ENCODE results near the gene RASA3.

DNA sequence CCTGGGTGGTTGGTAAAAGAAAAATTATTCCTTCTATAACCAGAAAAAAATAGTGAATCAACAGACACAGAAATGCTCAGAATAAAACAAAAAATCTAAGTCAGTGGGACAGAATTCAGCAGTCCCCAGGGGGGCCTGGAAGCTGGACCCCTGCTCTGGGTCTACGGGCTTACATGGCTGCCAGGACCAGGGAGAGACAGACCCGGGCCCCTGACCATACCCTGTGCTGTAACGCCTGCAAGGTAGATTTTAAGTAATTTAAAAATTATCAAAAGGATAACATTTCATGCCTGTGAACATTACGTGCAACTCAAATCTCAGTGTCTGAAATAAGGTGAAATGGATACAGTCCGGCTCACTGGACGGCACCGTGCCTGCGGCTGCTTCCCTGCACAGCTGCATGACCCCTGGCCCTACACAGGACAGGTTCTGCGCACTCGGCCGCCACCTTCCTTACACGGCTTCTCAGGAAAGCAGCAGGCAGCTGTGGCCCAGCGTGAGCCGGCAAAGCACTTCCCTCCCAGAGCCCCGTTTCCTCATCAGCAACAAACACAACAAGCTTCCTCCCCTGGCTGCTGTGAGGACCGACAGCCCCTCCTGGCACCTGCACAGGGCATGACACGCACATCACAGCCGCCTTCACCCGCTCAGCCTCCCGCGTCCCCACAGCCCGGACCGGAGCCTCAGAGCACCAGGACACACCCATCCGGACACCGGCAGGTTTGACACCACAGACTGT is 22.2 kb downstream of the RASA3 start:
- no peak for TF ChIP-seq ELF4 (CRISPR knock-in tag; IDR thresholded peaks at IDR 0.05; ENCODE audit: low read depth)
- TF ChIP-seq, protein P1, sequence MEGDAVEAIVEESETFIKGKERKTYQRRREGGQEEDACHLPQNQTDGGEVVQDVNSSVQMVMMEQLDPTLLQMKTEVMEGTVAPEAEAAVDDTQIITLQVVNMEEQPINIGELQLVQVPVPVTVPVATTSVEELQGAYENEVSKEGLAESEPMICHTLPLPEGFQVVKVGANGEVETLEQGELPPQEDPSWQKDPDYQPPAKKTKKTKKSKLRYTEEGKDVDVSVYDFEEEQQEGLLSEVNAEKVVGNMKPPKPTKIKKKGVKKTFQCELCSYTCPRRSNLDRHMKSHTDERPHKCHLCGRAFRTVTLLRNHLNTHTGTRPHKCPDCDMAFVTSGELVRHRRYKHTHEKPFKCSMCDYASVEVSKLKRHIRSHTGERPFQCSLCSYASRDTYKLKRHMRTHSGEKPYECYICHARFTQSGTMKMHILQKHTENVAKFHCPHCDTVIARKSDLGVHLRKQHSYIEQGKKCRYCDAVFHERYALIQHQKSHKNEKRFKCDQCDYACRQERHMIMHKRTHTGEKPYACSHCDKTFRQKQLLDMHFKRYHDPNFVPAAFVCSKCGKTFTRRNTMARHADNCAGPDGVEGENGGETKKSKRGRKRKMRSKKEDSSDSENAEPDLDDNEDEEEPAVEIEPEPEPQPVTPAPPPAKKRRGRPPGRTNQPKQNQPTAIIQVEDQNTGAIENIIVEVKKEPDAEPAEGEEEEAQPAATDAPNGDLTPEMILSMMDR (IDR thresholded peaks at IDR 0.05): no peak
- TF ChIP-seq, protein P2, sequence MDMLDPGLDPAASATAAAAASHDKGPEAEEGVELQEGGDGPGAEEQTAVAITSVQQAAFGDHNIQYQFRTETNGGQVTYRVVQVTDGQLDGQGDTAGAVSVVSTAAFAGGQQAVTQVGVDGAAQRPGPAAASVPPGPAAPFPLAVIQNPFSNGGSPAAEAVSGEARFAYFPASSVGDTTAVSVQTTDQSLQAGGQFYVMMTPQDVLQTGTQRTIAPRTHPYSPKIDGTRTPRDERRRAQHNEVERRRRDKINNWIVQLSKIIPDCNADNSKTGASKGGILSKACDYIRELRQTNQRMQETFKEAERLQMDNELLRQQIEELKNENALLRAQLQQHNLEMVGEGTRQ (CRISPR knock-in tag; IDR thresholded peaks at IDR 0.05): no peak
- TF ChIP-seq ZNF396 (CRISPR knock-in tag; IDR thresholded peaks at IDR 0.05; ENCODE audit: borderline replicate concordance): no peak
- no peak for TF ChIP-seq E2F5 (CRISPR knock-in tag; IDR thresholded peaks at IDR 0.05)
- TF ChIP-seq ZNF512 (CRISPR knock-in tag; IDR thresholded peaks at IDR 0.05; ENCODE audit: borderline replicate concordance): no peak
- TF ChIP-seq ERG (CRISPR knock-in tag; IDR thresholded peaks at IDR 0.05): no peak
